NCI-H345 (cell line): ENCODE data around the gene PTPRK.

ENCODE experiments used
- DNase-seq: peaks from one replicate; lab custom pipeline; 2025; lab: John Stamatoyannopoulos, UW

Gene PTPRK

GRCh38 chr6:128515550-128516513 lies 4.6 kb downstream of the PTPRK start:
- DNase-seq = no peak

- DNase-seq = no peak
These were observed 6.5 kb downstream of the PTPRK start for GRCh38 chr6:128513878-128514277.

GRCh38 chr6:128512296-128512695 lies 8.1 kb downstream of the PTPRK start:
- no peak for DNase-seq

GRCh38 chr6:128511506-128511905 lies 8.9 kb downstream of the PTPRK start:
- no peak for DNase-seq

- DNase-seq = no peak
These were observed 10.7 kb downstream of the PTPRK start for GRCh38 chr6:128509709-128510108.

GRCh38 chr6:128508588-128509296 lies 11.7 kb downstream of the PTPRK start:
- no peak for DNase-seq

GRCh38 chr6:128507337-128508310 lies 12.8 kb downstream of the PTPRK start:
- no peak for DNase-seq

GRCh38 chr6:128505603-128506002 lies 14.8 kb downstream of the PTPRK start:
- DNase-seq = no peak

GRCh38 chr6:128504003-128504654 lies 16.3 kb downstream of the PTPRK start:
- DNase-seq = no peak

GRCh38 chr6:128500749-128501600 lies 19.4 kb downstream of the PTPRK start:
- no peak for DNase-seq

- no peak for DNase-seq
These were observed 20.4 kb downstream of the PTPRK start for GRCh38 chr6:128500014-128500413.

- no peak for DNase-seq
These were observed 21.2 kb downstream of the PTPRK start for GRCh38 chr6:128499079-128499731.

- DNase-seq = no peak
These were observed 22.2 kb downstream of the PTPRK start for GRCh38 chr6:128498234-128498633.

GRCh38 chr6:128495536-128496333 lies 24.7 kb downstream of the PTPRK start:
- DNase-seq = no peak

GRCh38 chr6:128494440-128494839 lies 26.0 kb downstream of the PTPRK start:
- no peak for DNase-seq

- DNase-seq = no peak
These were observed 26.5 kb downstream of the PTPRK start for GRCh38 chr6:128493877-128494276.

- DNase-seq = no peak
These were observed 28.0 kb downstream of the PTPRK start for GRCh38 chr6:128492386-128492785.

GRCh38 chr6:128491610-128492206 lies 28.7 kb downstream of the PTPRK start:
- DNase-seq = no peak
